Left ventricle myocardium inferior (tissue), 1 donor: Measurements from ENCODE around the gene HARBI1. TPM values are rescaled to one million over a fixed set of nuclear protein-coding genes. Genes with fewer than 3 reads are reported as not detected.

Source experiments
- DNase-seq: peaks from one replicate; pipeline ENCODE4 v3.0.0-alpha.2; 2020
- H3K27ac ChIP-seq: fragments of 200-600 bp; replicated peaks from 2 replicates; pipeline ENCODE4 v1.8.0; 2021
- H3K27me3 ChIP-seq: fragments of 200-600 bp; 2 replicates; pipeline ENCODE4 v1.8.0; 2021; ENCODE audit warnings: low read depth
- H3K36me3 ChIP-seq: fragments of 200-600 bp; 2 replicates; pipeline ENCODE4 v1.8.0; 2021
- H3K4me1 ChIP-seq: fragments of 200-600 bp; 2 replicates; pipeline ENCODE4 v1.8.0; 2021
- H3K4me3 ChIP-seq: fragments of 200-600 bp; 2 replicates; pipeline ENCODE4 v1.8.0; 2021; ENCODE audit warnings: mild to moderate bottlenecking, moderate library complexity
- H3K9me3 ChIP-seq: fragments of 200-600 bp; replicated peaks from 2 replicates; pipeline ENCODE4 v1.8.0; 2021
- CTCF ChIP-seq: fragments of 200-600 bp; IDR thresholded peaks from 2 replicates; pipeline ENCODE4 v1.8.0; 2021; ENCODE audit warnings: antibody characterized with exemption, mild to moderate bottlenecking, borderline replicate concordance
- intact Hi-C: fragments of 100-400 bp; cut with micrococcal nuclease; formaldehyde crosslinking; loops from one replicate; pipeline ENCODE4 v1.11.0; 2022
- total RNA-seq: library from RNA; stranded (reverse); fragmentation: NEBNext Ultra II Directional; extraction: Animal tissue kit (Norgen Biotek cat#: 25700); gene quantifications from one replicate; pipeline ENCODE4 v1.2.1, GENCODE V29; 2021
- donor health status: DM: no; HTN: yes; CAD: no; lungs with severe emphysema.

The HARBI1 gene
- total RNA-seq, 1 donor from 2014 or later = 4.8 TPM

- intact Hi-C loops = no loop called here
- DNase-seq = no peak
- no peaks in the 10 kb centered on the region for H3K27me3 ChIP-seq
- H3K27ac ChIP-seq = peak overlapping the region; percentile 88
- H3K4me1 ChIP-seq = peaks cover 65% of the 10 kb centered on the region
- no peak overlapping the region for H3K4me3 ChIP-seq
- H3K36me3 ChIP-seq = peaks cover 88% of the 10 kb centered on the region
- no peaks in the 10 kb centered on the region for H3K9me3 ChIP-seq
- TF ChIP-seq CTCF = no peak
Observed at GRCh38 chr11:46662366-46662765, 45.3 kb upstream of the HARBI1 start.

DNA sequence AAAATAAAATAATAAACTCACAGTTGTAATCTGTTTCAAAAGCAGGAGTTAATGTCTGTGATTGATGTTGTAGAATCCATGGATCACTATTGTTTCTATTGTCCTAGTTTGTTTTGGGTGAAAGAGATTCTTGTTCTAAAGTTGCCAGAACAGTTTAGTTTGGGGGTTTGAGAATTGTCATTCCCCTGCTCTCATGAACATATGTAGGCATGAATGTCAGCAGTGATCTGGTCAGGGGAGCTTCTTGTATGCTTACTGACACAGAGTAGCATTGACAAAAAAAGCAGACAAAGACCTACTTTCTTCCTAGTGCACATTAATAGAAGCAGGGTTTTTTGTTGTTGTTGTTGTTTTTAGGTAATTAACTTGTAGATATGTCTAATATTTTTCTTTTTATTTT lies 44.8 kb upstream of the HARBI1 start:
- peak overlapping the region; percentile 88 for H3K27ac ChIP-seq
- peaks cover 94% of the 10 kb centered on the region for H3K36me3 ChIP-seq
- DNase-seq = no peak
- H3K27me3 ChIP-seq = no peaks in the 10 kb centered on the region
- H3K4me1 ChIP-seq = peaks cover 65% of the 10 kb centered on the region
- H3K4me3 ChIP-seq = no peak overlapping the region
- no peak for TF ChIP-seq CTCF
- H3K9me3 ChIP-seq = no peaks in the 10 kb centered on the region
- intact Hi-C loops = no loop called here

- intact Hi-C loops = no loop called here
- Histone ChIP-seq H3K36me3 (peaks cover 96% of the 10 kb centered on the region), H3K9me3 (no peaks in the 10 kb centered on the region), H3K4me1 (peaks cover 55% of the 10 kb centered on the region), H3K27me3 (no peaks in the 10 kb centered on the region), H3K4me3 (no peak overlapping the region), H3K27ac (peak overlapping the region; percentile 88)
- TF ChIP-seq CTCF = no peak
- no peak for DNase-seq
Observed at GRCh38 chr11:46659908-46660307, 42.9 kb upstream of the HARBI1 start.

DNA sequence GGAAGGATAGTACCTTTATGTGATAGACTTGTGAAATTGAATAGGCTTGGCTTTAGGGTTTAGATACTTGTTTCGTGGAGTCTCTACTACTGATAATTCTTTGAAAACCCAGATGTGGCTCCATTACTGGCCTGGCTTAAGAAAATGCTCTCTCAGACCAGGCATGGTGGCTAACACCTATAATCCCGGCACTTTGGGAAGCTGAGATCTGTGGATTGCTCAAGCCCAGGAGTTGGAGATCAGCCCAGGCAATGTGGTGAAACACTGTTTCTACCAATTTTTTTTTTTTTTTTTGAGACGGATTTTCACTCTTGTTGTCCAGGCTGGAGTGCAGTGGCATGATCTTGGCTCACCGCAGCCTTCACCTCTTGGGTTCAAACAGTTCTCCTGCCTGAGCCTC lies 41.2 kb upstream of the HARBI1 start:
- intact Hi-C loops = no loop called here
- Histone ChIP-seq H3K9me3 (no peaks in the 10 kb centered on the region), H3K4me3 (no peak overlapping the region), H3K4me1 (peaks cover 39% of the 10 kb centered on the region), H3K36me3 (peaks cover 95% of the 10 kb centered on the region), H3K27ac (peak overlapping the region; percentile 88), H3K27me3 (no peaks in the 10 kb centered on the region)
- TF ChIP-seq CTCF = no peak
- DNase-seq = peak; percentile 62

GRCh38 chr11:46657186-46657585 lies 40.2 kb upstream of the HARBI1 start:
- H3K27me3 ChIP-seq = no peaks in the 10 kb centered on the region
- peak overlapping the region; percentile 88 for H3K27ac ChIP-seq
- no peak for TF ChIP-seq CTCF
- peaks cover 95% of the 10 kb centered on the region for H3K36me3 ChIP-seq
- intact Hi-C loops = no loop called here
- peaks cover 35% of the 10 kb centered on the region for H3K4me1 ChIP-seq
- DNase-seq = no peak
- no peak overlapping the region for H3K4me3 ChIP-seq
- no peaks in the 10 kb centered on the region for H3K9me3 ChIP-seq

- peaks cover 39% of the 10 kb centered on the region for H3K4me1 ChIP-seq
- no peak for DNase-seq
- H3K4me3 ChIP-seq = no peak overlapping the region
- H3K27ac ChIP-seq = peak overlapping the region; percentile 88
- intact Hi-C loops = no loop called here
- H3K36me3 ChIP-seq = peaks cover 95% of the 10 kb centered on the region
- no peaks in the 10 kb centered on the region for H3K9me3 ChIP-seq
- H3K27me3 ChIP-seq = no peaks in the 10 kb centered on the region
- TF ChIP-seq CTCF = no peak
Observed at GRCh38 chr11:46655631-46656030, 38.6 kb upstream of the HARBI1 start.
